Fibroblast of skin of right quadriceps (primary cell): ENCODE measurements around the gene RGL1.

Experiments
- DNase-seq: peaks from one replicate; pipeline ENCODE4 v3.0.0-alpha.2; 2013

Gene RGL1

GRCh38 chr1:183966487-183966886, 161.6 kb downstream of the RGL1 start:
- no peak for DNase-seq

GRCh38 chr1:183967914-183968313, 163.0 kb downstream of the RGL1 start:
- no peak for DNase-seq

GRCh38 chr1:183968386-183968785, 163.5 kb downstream of the RGL1 start:
- DNase-seq = no peak

- no peak for DNase-seq
These were observed 165.8 kb downstream of the RGL1 start for GRCh38 chr1:183970516-183971300.

- DNase-seq = no peak
These were observed 170.7 kb downstream of the RGL1 start for GRCh38 chr1:183975651-183976050.

- no peak for DNase-seq
These were observed 172.8 kb downstream of the RGL1 start for GRCh38 chr1:183977717-183978116.
